IPS-NIHi7 (cell line): Measurements from ENCODE around the gene PTPN18.

Source experiments
- DNase-seq: peaks from one replicate; pipeline ENCODE4 v3.0.0; 2012; ENCODE audit warnings: mixed read lengths; ENCODE audit errors: extremely low spot score

The PTPN18 gene

DNA sequence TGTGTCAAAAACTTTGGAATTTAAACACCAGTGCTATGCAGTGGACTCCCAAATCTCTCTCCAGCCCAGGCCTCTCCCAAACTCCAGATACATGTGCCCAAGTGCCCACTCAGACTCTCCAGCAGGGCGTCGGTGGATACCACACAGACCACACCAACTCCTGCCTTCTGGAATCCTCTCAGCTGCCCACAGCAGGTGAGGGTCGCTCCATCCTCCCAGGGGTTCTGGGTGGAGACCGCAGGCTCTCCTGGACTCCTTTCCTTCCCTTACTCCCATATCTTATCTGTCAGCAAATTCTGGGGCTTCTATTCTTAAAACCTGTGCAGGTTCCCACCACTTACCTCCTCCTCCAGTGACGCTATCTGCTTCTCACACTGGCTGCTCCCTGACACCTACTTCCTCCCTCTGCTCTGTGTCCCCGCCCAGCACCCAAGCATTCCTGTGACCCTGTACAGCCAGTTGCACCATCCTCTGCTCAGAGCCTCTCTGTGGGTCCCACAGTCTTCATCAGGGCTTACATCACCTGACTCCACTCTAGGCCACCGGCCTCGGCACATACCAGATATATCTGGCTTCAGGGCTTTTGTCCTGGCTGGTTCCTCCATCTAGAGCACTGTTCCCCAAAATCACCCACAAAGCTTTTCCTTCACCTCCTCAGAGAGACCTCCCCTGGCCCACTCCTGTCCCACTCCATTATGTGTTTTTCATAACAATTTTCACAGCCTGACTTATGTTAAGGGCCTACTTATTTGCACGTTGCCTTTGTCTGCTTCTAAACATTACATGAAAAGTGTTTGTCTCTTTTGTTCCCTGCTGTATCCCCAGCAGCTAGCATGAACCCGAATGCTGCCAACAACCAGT, 15.7 kb upstream of the PTPN18 start:
- no peak for DNase-seq

GRCh38 chr2:130341562-130342019, 14.3 kb upstream of the PTPN18 start:
- DNase-seq, result peak; percentile 37

DNA sequence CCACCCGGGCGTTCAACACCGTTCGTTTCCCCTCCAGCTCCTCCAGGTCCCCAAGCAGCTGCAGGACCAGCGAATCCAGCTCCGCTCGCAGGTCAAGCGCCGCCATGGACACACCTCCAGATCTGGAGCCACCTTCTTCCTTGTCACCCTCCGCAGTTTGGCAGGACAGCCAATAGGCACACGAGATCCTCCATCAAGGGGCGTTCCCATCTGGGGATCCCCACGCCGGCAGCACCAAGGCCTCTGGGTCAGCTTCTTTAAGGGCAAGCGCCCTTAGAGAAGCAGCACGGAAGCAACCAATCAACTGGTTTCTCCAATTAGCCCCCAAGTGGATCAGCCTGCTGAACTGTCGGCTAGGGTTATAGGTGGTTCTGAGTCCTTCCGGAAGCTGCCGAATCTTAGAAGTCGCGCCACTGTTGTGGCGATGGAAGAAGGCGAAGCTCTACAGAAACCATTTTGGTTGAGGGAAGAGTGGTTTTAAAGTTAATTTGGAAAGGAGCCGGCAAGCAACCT, 13.8 kb upstream of the PTPN18 start:
- peak; percentile 92 for DNase-seq

- peak; percentile 93 for DNase-seq
Measured at GRCh38 chr2:130342533-130343275, 13.2 kb upstream of the PTPN18 start, which contains the start of gene IMP4. Gene IMP4, plus strand, starts transcription at chr2:130342897. Its CDS starts 36 bp downstream, at chr2:130342933.

DNA sequence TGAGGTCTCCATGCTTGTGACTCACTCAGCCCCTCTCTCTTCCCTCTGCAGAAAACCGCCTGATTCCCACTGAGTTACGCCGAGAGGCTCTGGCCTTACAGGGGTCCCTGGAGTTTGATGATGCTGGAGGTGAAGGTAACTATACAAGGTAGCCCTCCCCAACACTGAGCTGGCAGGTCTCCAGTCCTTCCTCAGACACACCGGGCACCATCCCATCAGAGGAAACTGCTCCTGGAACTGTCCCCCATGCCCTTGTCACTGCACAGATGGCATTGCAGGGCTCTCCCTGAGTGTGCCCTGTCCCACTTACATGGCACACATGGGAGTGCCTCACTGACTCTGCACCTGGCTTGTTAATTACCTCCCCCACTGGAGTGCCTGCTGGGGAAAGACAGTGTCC, 11.3 kb upstream of the PTPN18 start:
- DNase-seq, result no peak

GRCh38 chr2:130345091-130345490, 10.8 kb upstream of the PTPN18 start:
- DNase-seq, result no peak

- no peak for DNase-seq
Measured at GRCh38 chr2:130345611-130346010, 10.2 kb upstream of the PTPN18 start.

- DNase-seq, result no peak
Measured at GRCh38 chr2:130346041-130346740, 9.7 kb upstream of the PTPN18 start.

DNA sequence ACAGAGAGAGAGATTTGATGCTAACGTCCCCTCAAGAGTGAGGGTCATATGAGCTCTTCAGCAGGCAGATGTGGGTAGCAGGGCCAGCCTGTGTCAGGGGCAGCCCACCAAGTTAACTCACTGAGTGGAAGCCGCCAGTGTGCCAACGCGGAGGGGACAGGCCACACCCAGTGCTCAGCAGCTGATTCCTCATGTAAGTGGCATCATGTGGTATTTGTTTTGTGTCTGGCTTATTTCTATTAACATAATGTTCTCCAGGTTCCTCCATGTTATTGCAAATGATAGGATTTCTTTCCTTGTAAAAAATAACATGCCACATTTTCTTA, 9.2 kb upstream of the PTPN18 start:
- DNase-seq, result no peak

GRCh38 chr2:130347220-130347925, 8.5 kb upstream of the PTPN18 start:
- no peak for DNase-seq

DNA sequence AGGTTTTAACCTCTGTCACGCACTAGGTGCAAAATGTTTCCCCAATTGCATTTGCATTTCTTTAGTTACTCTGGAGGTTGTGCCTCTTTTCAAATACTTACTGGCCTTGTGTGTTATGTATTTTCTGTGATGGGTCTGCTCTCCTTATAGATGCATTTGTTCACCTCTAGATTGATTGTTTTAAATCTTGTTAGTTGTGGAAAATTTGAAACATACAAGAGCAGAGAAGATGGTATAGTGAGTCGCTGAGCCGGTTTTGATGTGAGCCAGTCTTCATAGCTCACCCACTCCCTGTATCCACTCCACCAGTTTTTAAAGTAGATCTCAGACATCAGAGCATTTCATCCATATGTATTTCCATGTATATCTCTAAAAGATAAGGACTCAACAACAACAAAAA, 6.7 kb upstream of the PTPN18 start:
- DNase-seq, result no peak

DNA sequence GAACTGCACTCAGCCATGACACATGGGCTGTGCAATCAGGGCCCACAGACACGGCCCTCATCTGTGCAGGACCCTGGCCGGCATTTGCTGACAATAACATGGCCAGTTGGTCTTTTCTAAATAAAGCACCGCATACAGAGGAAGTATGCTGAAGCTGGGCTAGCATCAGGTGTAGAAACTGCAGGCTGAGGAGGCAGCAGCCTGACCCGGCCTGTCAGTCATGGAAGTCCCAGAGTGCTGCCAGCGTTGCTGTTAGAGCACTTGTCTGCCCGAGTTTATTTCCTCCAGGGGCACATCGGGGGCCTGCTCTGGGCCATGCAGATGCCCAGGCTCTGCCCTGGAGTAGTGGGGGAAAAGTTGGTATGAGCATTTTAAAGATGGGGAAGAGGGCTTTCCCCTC, 4.1 kb upstream of the PTPN18 start:
- DNase-seq, result no peak

DNA sequence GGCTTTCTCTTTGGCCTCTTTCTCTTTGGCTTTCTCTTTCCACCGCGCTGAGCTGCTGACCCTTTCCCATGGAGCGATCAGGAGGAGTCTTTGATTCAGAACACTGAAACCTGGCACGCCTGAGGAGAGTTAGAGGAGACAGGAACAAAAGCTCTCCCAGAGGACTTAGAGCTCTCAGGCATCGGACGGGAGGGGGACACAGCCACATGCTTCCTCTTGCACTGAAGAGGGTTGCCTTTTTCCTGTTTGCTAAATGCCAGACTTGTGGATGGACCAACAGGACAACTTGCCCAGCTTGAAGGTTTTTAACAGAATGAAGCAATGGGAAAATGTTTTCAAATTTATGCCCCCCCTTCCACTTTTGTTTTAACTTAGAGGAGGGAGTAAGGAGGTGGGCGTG, 3.6 kb upstream of the PTPN18 start:
- no peak for DNase-seq

DNA sequence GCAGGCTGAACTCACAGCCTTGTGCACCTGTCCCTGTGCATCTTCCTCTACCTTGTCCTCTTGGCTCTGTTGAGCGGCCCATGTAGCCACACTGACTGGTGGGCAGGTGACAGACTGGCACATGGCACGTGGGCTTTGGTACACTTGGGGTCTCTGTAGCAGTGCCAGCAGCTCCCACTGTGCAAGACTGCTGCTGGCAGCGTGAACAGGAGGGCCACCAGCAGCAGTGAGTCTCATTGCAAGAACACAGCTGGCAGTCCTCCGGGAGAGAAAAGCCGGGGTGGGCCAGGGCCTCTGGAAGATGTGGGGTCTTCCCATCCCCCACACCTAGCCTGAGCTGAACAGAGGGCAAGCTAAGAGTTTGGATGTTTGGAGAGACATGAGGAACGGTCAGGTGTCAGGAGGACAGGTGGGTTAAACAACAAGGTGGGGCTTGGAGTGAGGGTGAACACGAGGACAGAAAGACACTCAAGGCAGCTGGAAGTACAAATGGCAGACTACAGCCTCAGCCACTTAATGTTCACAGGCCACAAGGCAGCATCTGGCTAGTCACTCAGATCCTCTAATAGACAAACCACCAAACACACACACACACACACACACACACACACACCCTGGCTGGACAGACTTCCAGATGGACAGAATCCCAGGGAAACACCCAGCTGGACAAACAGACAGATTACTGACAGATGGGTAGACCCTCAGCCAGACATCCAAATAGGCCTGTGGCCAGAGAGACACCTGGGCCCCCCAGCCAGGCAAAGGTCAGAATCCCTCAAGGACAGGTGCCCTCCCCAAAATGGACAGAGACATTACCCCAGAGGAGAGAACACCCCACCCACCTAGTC, 2.3 kb upstream of the PTPN18 start:
- no peak for DNase-seq

DNA sequence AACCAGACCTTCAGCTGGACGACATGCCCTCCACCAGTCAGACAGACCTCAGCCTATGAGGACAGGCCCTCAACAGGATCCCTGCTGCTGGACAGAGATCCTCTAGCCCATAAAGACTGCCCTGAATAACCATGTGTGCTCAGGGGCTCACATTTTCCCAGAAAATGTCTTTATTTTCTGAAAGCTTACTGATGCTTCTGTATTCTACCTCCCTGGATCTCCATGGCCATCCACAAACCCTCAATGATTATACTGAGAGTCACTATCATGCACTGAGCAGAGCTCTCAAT, 1.8 kb upstream of the PTPN18 start:
- no peak for DNase-seq

GRCh38 chr2:130355172-130355577, 681 bp upstream of the PTPN18 start:
- DNase-seq, result no peak

DNA sequence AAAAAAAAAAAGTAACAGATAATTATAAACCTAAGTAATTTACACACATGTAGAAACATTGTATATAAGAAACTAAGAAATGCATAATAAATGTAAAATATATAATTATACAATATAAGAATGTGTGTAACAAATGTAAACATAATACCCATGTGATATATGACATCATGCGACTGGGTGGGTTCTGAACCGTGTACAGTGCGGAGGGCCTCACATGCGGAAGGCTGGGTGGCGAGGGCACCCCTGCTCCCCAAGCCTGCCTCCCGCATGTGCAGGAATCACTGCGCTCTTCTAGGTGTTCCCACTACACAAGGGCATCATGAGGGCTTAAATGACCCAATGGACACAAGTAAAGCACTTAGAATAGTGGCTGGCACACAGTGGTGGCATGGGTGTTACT, 2.0 kb downstream of the PTPN18 start:
- DNase-seq, result no peak

- no peak for DNase-seq
Measured at GRCh38 chr2:130358420-130359350, 2.8 kb downstream of the PTPN18 start.

DNA sequence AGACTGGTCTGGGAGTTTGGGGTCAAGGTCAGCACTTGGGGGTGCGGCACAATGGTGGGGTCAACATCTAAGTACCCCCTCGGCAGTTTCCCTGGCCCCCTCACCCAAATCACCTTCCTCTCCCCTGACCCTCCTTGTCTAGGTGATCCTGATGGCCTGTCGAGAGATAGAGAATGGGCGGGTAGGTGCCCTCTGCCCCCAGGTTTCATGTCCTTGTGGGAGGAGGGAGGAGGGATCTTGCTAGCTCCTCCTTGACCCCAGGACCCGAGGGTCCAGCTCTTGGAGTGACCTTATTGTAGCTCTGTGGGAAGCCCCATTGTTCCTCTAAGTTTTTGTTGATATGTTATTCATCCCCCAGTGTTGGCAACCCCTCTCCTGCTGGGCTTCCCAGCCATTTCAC, 3.6 kb downstream of the PTPN18 start:
- DNase-seq, result no peak

GRCh38 chr2:130363479-130363878, 7.6 kb downstream of the PTPN18 start:
- no peak for DNase-seq
